ENCODE measurements around the gene THRB.

THRB gene

GRCh38 chr3:24245056-24245455 is 249.6 kb downstream of the THRB start:
- no peak overlapping the region for H3K27ac ChIP-seq (ENCODE audit: extremely low read depth, low read depth, low read length)
- no peaks in the 10 kb centered on the region for H3K9me3 ChIP-seq (ENCODE audit: control insufficient read depth, insufficient read depth, low read depth, low read length)
- H3K36me3 ChIP-seq (ENCODE audit: control insufficient read depth in 2 of 2, insufficient read depth in 1 of 2, low read length in 2 of 2) = no peaks in the 10 kb centered on the region
- TF ChIP-seq MZF1 (tag by site-specific recombination; IDR thresholded peaks at IDR 0.05; ENCODE audit: borderline replicate concordance) (no peak), ZNF549 (tag by site-specific recombination; IDR thresholded peaks at IDR 0.05) (no peak), ZNF112 (tag by site-specific recombination; IDR thresholded peaks at IDR 0.05) (no peak), ZNF280C (tag by site-specific recombination; IDR thresholded peaks at IDR 0.05) (no peak), ZFP41 (tag by site-specific recombination; IDR thresholded peaks at IDR 0.05; ENCODE audit: borderline replicate concordance) (no peak), ZSCAN23 (tag by site-specific recombination; IDR thresholded peaks at IDR 0.05) (no peak)
- ChIA-PET CTCF (interaction anchor here (0.5 kb wide), 1 partner anchor 84 kb away, joined by 3 read pairs; no protein-coding TSS in a partner anchor), POLR2A (no interaction called here)
- H3K4me3 ChIP-seq (ENCODE audit: low read depth, low read length) = no peak overlapping the region
- H3K4me1 ChIP-seq (ENCODE audit: control insufficient read depth, insufficient read depth, low read length) = no peaks in the 10 kb centered on the region

GRCh38 chr3:24244491-24244890 is 250.2 kb downstream of the THRB start:
- H3K4me3 ChIP-seq (ENCODE audit: low read depth, low read length) = no peak overlapping the region
- no peaks in the 10 kb centered on the region for H3K9me3 ChIP-seq (ENCODE audit: control insufficient read depth, insufficient read depth, low read depth, low read length)
- CTCF ChIA-PET = no interaction called here
- POLR2A ChIA-PET = interaction anchor here (0.6 kb wide), 1 partner anchor 578 kb away, joined by 4 read pairs; no protein-coding TSS in a partner anchor
- no peak overlapping the region for H3K27ac ChIP-seq (ENCODE audit: extremely low read depth, low read depth, low read length)
- H3K36me3 ChIP-seq (ENCODE audit: control insufficient read depth in 2 of 2, insufficient read depth in 1 of 2, low read length in 2 of 2) = no peaks in the 10 kb centered on the region
- H3K4me1 ChIP-seq (ENCODE audit: control insufficient read depth, insufficient read depth, low read length) = no peaks in the 10 kb centered on the region
- TF ChIP-seq ZNF785 (tag by site-specific recombination; IDR thresholded peaks at IDR 0.05) (no peak), ZNF701 (tag by site-specific recombination; IDR thresholded peaks at IDR 0.05) (no peak), ZNF18 (tag by site-specific recombination; IDR thresholded peaks at IDR 0.05) (no peak), PRDM6 (tag by site-specific recombination; IDR thresholded peaks at IDR 0.05) (no peak), PRDM10 (tag by site-specific recombination; IDR thresholded peaks at IDR 0.05) (no peak), ZNF112 (tag by site-specific recombination; IDR thresholded peaks at IDR 0.05) (no peak), ZNF837 (tag by site-specific recombination; IDR thresholded peaks at IDR 0.05) (no peak), ZFP3 (tag by site-specific recombination; IDR thresholded peaks at IDR 0.05; ENCODE audit: low read depth) (no peak), ZNF175 (tag by site-specific recombination; IDR thresholded peaks at IDR 0.05) (no peak), ZNF211 (tag by site-specific recombination; IDR thresholded peaks at IDR 0.05; ENCODE audit: low read depth) (no peak), ELK4 (IDR thresholded peaks at IDR 0.05; ENCODE audit: borderline replicate concordance, low read depth, low read length) (no peak)
